H1 (cell line): Measurements from ENCODE around the gene SLC6A6. TPM values are rescaled to one million over a fixed set of nuclear protein-coding genes. Genes with fewer than 3 reads are reported as not detected.

Source experiments
- CTCF ChIA-PET: fragments of 300-600 bp; sonication (Branson Sonifier 250); formaldehyde crosslinking; loops from one replicate; lab custom pipeline; 2021; ENCODE audit not compliant: partially characterized antibody; lab: Charles Lee
- POLR2A ChIA-PET: fragments of 300-600 bp; sonication (Branson Sonifier 250); formaldehyde crosslinking; loops from one replicate; lab custom pipeline; 2021; ENCODE audit warnings: inconsistent platforms; ENCODE audit not compliant: partially characterized antibody; lab: Charles Lee
- DNase-seq, 2 experiments: peaks; one replicate each; pipeline versions ENCODE4 v3.0.0 to v3.0.0-alpha.2; 2010 to 2022; ENCODE audit warnings: low spot score in 2 of 2, low read depth in 1 of 2, mixed read lengths in 1 of 2
- FAIRE-seq: peaks from 2 replicates; lab custom pipeline; 2011; peaks lifted over from hg19 to GRCh38; lab: Jason Lieb, UNC
- H2AFZ ChIP-seq: 2 replicates; pipeline ENCODE4 v1.8.1; 2012; ENCODE audit warnings: low read length, inconsistent platforms
- H2AK5ac ChIP-seq: 2 replicates; pipeline ENCODE4 v1.6.1; 2013; ENCODE audit warnings: low read depth, low read length
- H2BK120ac ChIP-seq: replicated peaks from 2 replicates; pipeline ENCODE3; 2013; ENCODE audit warnings: low read depth, low read length, inconsistent platforms
- H2BK12ac ChIP-seq: 2 replicates; pipeline ENCODE4 v1.6.1; 2013; ENCODE audit warnings: low read depth, low read length
- H2BK15ac ChIP-seq: 2 replicates; pipeline ENCODE4 v1.6.1; 2013; ENCODE audit warnings: low read length
- H2BK20ac ChIP-seq: 2 replicates; pipeline ENCODE4 v1.6.1; 2013; ENCODE audit warnings: low read length
- H2BK5ac ChIP-seq: 2 replicates; pipeline ENCODE4 v1.6.1; 2013; ENCODE audit warnings: low read depth, low read length
- H3K14ac ChIP-seq: 2 replicates; pipeline ENCODE4 v1.6.1; 2013; ENCODE audit warnings: inconsistent platforms; ENCODE audit not compliant: insufficient read length
- H3K18ac ChIP-seq: 2 replicates; pipeline ENCODE4 v1.6.1; 2013; ENCODE audit warnings: low read length; ENCODE audit errors: extremely low read depth
- H3K23ac ChIP-seq: 2 replicates; pipeline ENCODE4 v1.6.1; 2013; ENCODE audit warnings: inconsistent platforms; ENCODE audit not compliant: insufficient read length
- H3K23me2 ChIP-seq: 2 replicates; pipeline ENCODE4 v1.6.1; 2013; ENCODE audit warnings: low read depth, low read length
- H3K27ac ChIP-seq: 2 replicates; pipeline ENCODE4 v1.6.1; 2011; ENCODE audit warnings: low read depth, low read length, inconsistent platforms
- H3K27me3 ChIP-seq, 4 experiments: replicated peaks in 1 of 4; 1 replicate in 1 of 4; 2 replicates in 3 of 4; pipeline versions ENCODE4 v1.6.1 to v1.8.1; 2011 to 2013; ENCODE audit warnings: low read length in 3 of 4, mild to moderate bottlenecking in 3 of 4, inconsistent platforms in 2 of 4, mixed read lengths in 2 of 4, moderate library complexity in 1 of 4; ENCODE audit not compliant: control insufficient read depth in 3 of 4, insufficient read depth in 3 of 4; ENCODE audit errors: extremely low read depth in 1 of 4
- H3K36me3 ChIP-seq, 4 experiments: 2 replicates each; pipeline versions ENCODE4 v1.6.1 to v1.8.1; 2011 to 2013; ENCODE audit warnings: mild to moderate bottlenecking in 4 of 4, low read length in 3 of 4, moderate library complexity in 2 of 4, control low read depth in 1 of 4, inconsistent platforms in 1 of 4; ENCODE audit not compliant: insufficient read depth in 4 of 4, control insufficient read depth in 2 of 4
- H3K4ac ChIP-seq: replicated peaks from 2 replicates; pipeline ENCODE3; 2013; ENCODE audit warnings: low read length, low read depth, mixed read lengths, inconsistent platforms; ENCODE audit not compliant: insufficient read length
- H3K4me1 ChIP-seq, 4 experiments: replicated peaks in 1 of 4; 1 replicate in 1 of 4; 2 replicates in 3 of 4; pipeline versions ENCODE4 v1.6.1 to v1.8.1; 2011 to 2013; ENCODE audit warnings: low read length in 3 of 4, inconsistent platforms in 2 of 4, mixed read lengths in 1 of 4; ENCODE audit not compliant: insufficient read depth in 4 of 4, control insufficient read depth in 3 of 4
- H3K4me2 ChIP-seq, 2 experiments: 2 replicates each; pipeline versions ENCODE4 v1.6.1 to v1.8.1; 2011 to 2013; ENCODE audit warnings: low read depth in 2 of 2, low read length in 2 of 2, control low read depth in 1 of 2, inconsistent platforms in 1 of 2, mild to moderate bottlenecking in 1 of 2; ENCODE audit not compliant: insufficient read depth in 1 of 2
- H3K4me3 ChIP-seq, 4 experiments: fragments of 200-600, 300-600 bp in 1 of 4; sonication (generic), shearing (Covaris generic), sonication (Bioruptor Twin) in 1 of 4; 2 replicates each; pipeline versions ENCODE4 v1.5.1 to v1.8.1; 2011 to 2016; ENCODE audit warnings: low read length in 4 of 4, low read depth in 3 of 4, control low read depth in 2 of 4, inconsistent platforms in 2 of 4, mild to moderate bottlenecking in 2 of 4, mixed read lengths in 1 of 4, moderate library complexity in 1 of 4; ENCODE audit not compliant: insufficient read depth in 2 of 4; ENCODE audit errors: extremely low read depth in 1 of 4
- H3K56ac ChIP-seq: replicated peaks from 2 replicates; pipeline ENCODE3; 2013; ENCODE audit warnings: low read depth, mild to moderate bottlenecking, mixed read lengths, low read length, inconsistent platforms; ENCODE audit not compliant: insufficient read length
- H3K79me1 ChIP-seq: 2 replicates; pipeline ENCODE4 v1.6.1; 2013; ENCODE audit warnings: low read depth, low read length, control low read depth
- H3K79me2 ChIP-seq, 2 experiments: 2 replicates each; pipeline versions ENCODE4 v1.6.1 to v1.8.1; 2012 to 2013; ENCODE audit warnings: low read length in 2 of 2, mild to moderate bottlenecking in 2 of 2, inconsistent platforms in 1 of 2; ENCODE audit not compliant: insufficient read depth in 2 of 2, control insufficient read depth in 1 of 2
- H3K9ac ChIP-seq, 4 experiments: replicated peaks in 1 of 4; 1 replicate in 1 of 4; 2 replicates in 3 of 4; pipeline versions ENCODE4 v1.6.1 to v1.8.1; 2011 to 2013; ENCODE audit warnings: low read depth in 3 of 4, low read length in 3 of 4, control low read depth in 2 of 4, mild to moderate bottlenecking in 2 of 4, moderate library complexity in 2 of 4, inconsistent platforms in 1 of 4; ENCODE audit errors: extremely low read depth in 1 of 4
- H3K9me3 ChIP-seq, 2 experiments: 2 replicates each; pipeline versions ENCODE4 v1.6.1 to v1.8.1; 2012 to 2013; ENCODE audit warnings: mild to moderate bottlenecking in 2 of 2, moderate library complexity in 2 of 2, control low read depth in 1 of 2, inconsistent platforms in 1 of 2, low read depth in 1 of 2, low read length in 1 of 2, mixed read lengths in 1 of 2; ENCODE audit not compliant: insufficient read depth in 2 of 2
- H4K20me1 ChIP-seq, 2 experiments: replicated peaks in 1 of 2; 2 replicates each; pipeline versions ENCODE3 to v1.8.1; 2011 to 2013; ENCODE audit warnings: inconsistent platforms in 2 of 2, low read length in 2 of 2, mild to moderate bottlenecking in 1 of 2; ENCODE audit not compliant: insufficient read depth in 2 of 2, control insufficient read depth in 1 of 2
- H4K5ac ChIP-seq: 2 replicates; pipeline ENCODE4 v1.6.1; 2013; ENCODE audit warnings: low read length, low read depth, mixed read lengths, inconsistent platforms; ENCODE audit not compliant: insufficient read length
- H4K8ac ChIP-seq: 2 replicates; pipeline ENCODE4 v1.8.0; 2013; ENCODE audit warnings: mild to moderate bottlenecking, moderate library complexity, low read length, inconsistent platforms; ENCODE audit not compliant: insufficient read depth; ENCODE audit errors: extremely low read depth
- H4K91ac ChIP-seq: replicated peaks from 2 replicates; pipeline ENCODE3; 2013; ENCODE audit warnings: low read length, mixed read lengths, inconsistent platforms; ENCODE audit not compliant: insufficient read length
- ASH2L ChIP-seq: fragments of 200-600, 300-600 bp; sonication (generic); IDR thresholded peaks from one replicate; pipeline ENCODE4 v1.7.1; 2017; ENCODE audit warnings: low read length
- EP300 ChIP-seq, 2 experiments: IDR thresholded peaks; 1 replicate in 1 of 2; 2 replicates in 1 of 2; pipeline ENCODE4 v1.6.1; 2011 to 2012; ENCODE audit warnings: low read depth in 2 of 2, low read length in 2 of 2, mild to moderate bottlenecking in 2 of 2, borderline replicate concordance in 1 of 2, inconsistent platforms in 1 of 2, moderate library complexity in 1 of 2
- WGBS, 2 experiments: shearing (Covaris generic) in 1 of 2; methylation state at CpG; one replicate each; pipeline versions ENCODE4 v1.1.6 to v1.1.7; 2013 to 2015; ENCODE audit warnings: low lambda C conversion rate in 2 of 2, mixed read lengths in 2 of 2, inconsistent platforms in 1 of 2, low coverage in 1 of 2, missing lambda C conversion rate in 1 of 2; ENCODE audit not compliant: insufficient replicate concordance in 2 of 2, insufficient coverage in 1 of 2, insufficient read length in 1 of 2; ENCODE audit errors: extremely low coverage in 1 of 2, missing lambda C conversion rate in 1 of 2; 5-methylcytosine and 5-hydroxymethylcytosine counted together
- polyA plus RNA-seq, 7 experiments: library from polyadenylated mRNA; depleted of rRNA in 3 of 7; stranded (reverse) in 5 of 7; unstranded in 2 of 7; fragments of >200 nt in 5 of 7; fragments of 200-250 nt in 2 of 7; gene quantifications; 1 replicate in 5 of 7; 2 replicates in 1 of 7; 4 replicates in 1 of 7; pipeline versions ENCODE4 v1.2.1 to v1.2.3, GENCODE V29; 2011 to 2013; ENCODE audit warnings: missing spikeins in 2 of 7, mixed read lengths in 2 of 7
- total RNA-seq: library from RNA; stranded (reverse); fragmentation: NEBNext Ultra II Directional; extraction: Animal tissue kit (Norgen Biotek cat#: 25700); gene quantifications from 2 replicates; pipeline ENCODE4 v1.2.1, GENCODE V29; 2021
- TF ChIP-seq, protein P1 (sequence below): IDR thresholded peaks from 2 replicates; pipeline ENCODE4 v1.6.1; 2012; ENCODE audit warnings: inconsistent platforms
- TF ChIP-seq, protein P2 (sequence below): IDR thresholded peaks from 2 replicates; pipeline ENCODE4 v1.6.1; 2011; ENCODE audit warnings: low read length, improper control_type of control experiment

The SLC6A6 gene
- total and polyA plus RNA-seq, 2 of the 8 experiments (the other 6 are each of a cell fraction or from before 2014, with no cell fraction given) = 66.2 to 144 TPM

DNA sequence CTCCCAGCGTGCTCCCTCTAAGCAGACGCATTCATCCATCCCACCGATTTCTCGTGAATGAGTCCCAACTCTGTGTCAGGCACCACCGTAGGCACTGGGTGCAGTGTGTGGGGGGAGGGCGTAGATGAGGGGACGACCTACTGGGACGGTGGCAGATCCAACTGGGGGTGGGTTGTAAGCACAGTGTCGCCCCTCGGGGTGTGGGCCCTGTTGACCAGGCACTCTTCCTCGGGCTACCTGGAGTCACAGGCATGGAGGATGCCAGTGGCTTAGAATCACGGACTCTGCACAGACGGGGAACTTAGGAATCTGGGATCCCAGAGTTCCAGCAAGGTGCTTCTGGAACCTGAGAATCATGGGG, 66.2 kb downstream of the SLC6A6 start:
- H3K4ac ChIP-seq = no peak overlapping the region
- TF ChIP-seq EP300 (IDR thresholded peaks at IDR 0.05; ENCODE audit: borderline replicate concordance in 1 of 2, low read depth in 2 of 2, low read length in 2 of 2) = no peak
- no peak for TF ChIP-seq ASH2L
- TF ChIP-seq, protein P1, sequence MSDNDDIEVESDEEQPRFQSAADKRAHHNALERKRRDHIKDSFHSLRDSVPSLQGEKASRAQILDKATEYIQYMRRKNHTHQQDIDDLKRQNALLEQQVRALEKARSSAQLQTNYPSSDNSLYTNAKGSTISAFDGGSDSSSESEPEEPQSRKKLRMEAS = no peak
- TF ChIP-seq, protein P2, sequence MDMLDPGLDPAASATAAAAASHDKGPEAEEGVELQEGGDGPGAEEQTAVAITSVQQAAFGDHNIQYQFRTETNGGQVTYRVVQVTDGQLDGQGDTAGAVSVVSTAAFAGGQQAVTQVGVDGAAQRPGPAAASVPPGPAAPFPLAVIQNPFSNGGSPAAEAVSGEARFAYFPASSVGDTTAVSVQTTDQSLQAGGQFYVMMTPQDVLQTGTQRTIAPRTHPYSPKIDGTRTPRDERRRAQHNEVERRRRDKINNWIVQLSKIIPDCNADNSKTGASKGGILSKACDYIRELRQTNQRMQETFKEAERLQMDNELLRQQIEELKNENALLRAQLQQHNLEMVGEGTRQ = no peak
- no peak overlapping the region for H3K18ac ChIP-seq
- no peak overlapping the region for H3K23ac ChIP-seq
- no peak overlapping the region for H2AFZ ChIP-seq
- FAIRE-seq = no peak
- no peak overlapping the region for H4K91ac ChIP-seq
- H3K27me3 ChIP-seq = no peaks in the 10 kb centered on the region
- no peaks in the 10 kb centered on the region for H3K79me2 ChIP-seq
- no peak for DNase-seq
- peaks cover 0 to 7% of the 10 kb centered on the region in 2 experiments for H4K20me1 ChIP-seq
- ChIA-PET POLR2A (interaction anchor here (0.7 to 1.3 kb wide), 6 partner anchors 12 to 290 kb away, joined by 3 read pairs; partner anchors contain the start of genes LSM3 and XPC), CTCF (interaction anchor here (0.6 to 4.1 kb wide), 47 partner anchors 7 to 1067 kb away, joined by 3 to 42 read pairs (median 6); partner anchors contain the start of genes GRIP2 and SLC6A6)
- WGBS, 2 experiments = 94% methylated on average over 13 of the region's 13 CpGs; no CpG with 5 or more reads in 1 of the 2 experiments
- 0 out of 2 replicates have a peak overlapping the region, but pooled peaks have one; percentile 11 for H4K8ac ChIP-seq
- no peak overlapping the region for H2BK15ac ChIP-seq
- H3K4me3 ChIP-seq = no peak overlapping the region
- no peak overlapping the region for H3K14ac ChIP-seq
- H3K4me1 ChIP-seq = peaks cover 0 to 2% (median 0%) of the 10 kb centered on the region in 4 experiments; a peak in 2 of 7 replicates
- no peak overlapping the region for H2BK120ac ChIP-seq
- H3K79me1 ChIP-seq = peaks cover 3% of the 10 kb centered on the region; the same call in 1 of the 2 replicates
- 0 out of 2 replicates have a peak overlapping the region, but pooled peaks have one; percentile 15 for H3K27ac ChIP-seq
- H3K23me2 ChIP-seq = no peaks in the 10 kb centered on the region
- no peak overlapping the region for H2BK20ac ChIP-seq
- no peak overlapping the region; the same call in 1 of the 2 replicates for H2BK5ac ChIP-seq
- no peak overlapping the region; the same call in 1 of the 2 replicates for H2BK12ac ChIP-seq
- no peaks in the 10 kb centered on the region for H3K9me3 ChIP-seq
- H3K4me2 ChIP-seq = no peak overlapping the region
- H3K56ac ChIP-seq = no peak overlapping the region
- H3K9ac ChIP-seq = no peak overlapping the region
- no peak overlapping the region for H4K5ac ChIP-seq
- peaks cover 17 to 45% (median 41%) of the 10 kb centered on the region in 4 experiments for H3K36me3 ChIP-seq
- peak overlapping the region; percentile 30; the same call in 1 of the 2 replicates for H2AK5ac ChIP-seq
